PC-3 (cell line): ENCODE results near the gene SH3RF1. TPM values are rescaled to one million over a fixed set of nuclear protein-coding genes. Genes with fewer than 3 reads are reported as not detected.

Experiments used
- ATAC-seq: fragments of 200-7000 bp; cut with Tn5 transposase; 2 replicates; pipeline ENCODE4 v1.9.1; 2020; ENCODE audit warnings: mild to moderate bottlenecking, moderate library complexity
- BruUV-seq: library from RNA; stranded (reverse); fragments of 400-500 nt; replicated peaks from 2 replicates; lab custom pipeline; 2021; lab: Mats Ljungman, UMichigan
- CTCF ChIA-PET: fragments of 300-600 bp; sonication (Branson Sonifier 250); formaldehyde crosslinking; loops from one replicate; lab custom pipeline; 2022; ENCODE audit warnings: antibody characterized with exemption; lab: Charles Lee
- POLR2A ChIA-PET: fragments of 300-600 bp; sonication (Branson Sonifier 250); formaldehyde crosslinking; loops from one replicate; lab custom pipeline; 2022; ENCODE audit warnings: antibody characterized with exemption; ENCODE audit not compliant: unreplicated experiment; lab: Charles Lee
- DNase-seq: peaks from one replicate; pipeline ENCODE4 v3.0.0-alpha.2; 2015
- H2AFZ ChIP-seq: fragments of 300-600 bp; sonication (generic); 2 replicates; pipeline ENCODE4 v1.6.0; 2016; ENCODE audit warnings: antibody characterized with exemption, low read length
- H3F3A ChIP-seq: fragments of 300-600 bp; sonication (generic); one replicate; pipeline ENCODE4 v1.6.0; 2017; ENCODE audit warnings: antibody characterized with exemption, low read length, control low read depth, mild to moderate bottlenecking; ENCODE audit not compliant: unreplicated experiment
- H3K27ac ChIP-seq: fragments of 300-600 bp; sonication (generic); 2 replicates; pipeline ENCODE4 v1.5.1; 2016; ENCODE audit warnings: mild to moderate bottlenecking, low read length
- H3K27me3 ChIP-seq: fragments of 300-600 bp; sonication (generic); 2 replicates; pipeline ENCODE4 v1.6.1; 2016; ENCODE audit warnings: low read length, mixed read lengths
- H3K36me3 ChIP-seq: fragments of 300-600 bp; sonication (generic); 2 replicates; pipeline ENCODE4 v1.6.1; 2016; ENCODE audit warnings: low read depth, mixed run types, low read length, mixed read lengths
- H3K4me1 ChIP-seq: fragments of 300-600 bp; sonication (generic); 2 replicates; pipeline ENCODE4 v1.5.1; 2016; ENCODE audit warnings: low read length; ENCODE audit not compliant: insufficient read depth
- H3K4me2 ChIP-seq: fragments of 300-600 bp; sonication (generic); 2 replicates; pipeline ENCODE4 v1.6.0; 2016; ENCODE audit warnings: low read length
- H3K4me3 ChIP-seq: fragments of 300-600 bp; sonication (generic); 2 replicates; pipeline ENCODE4 v1.5.1; 2016; ENCODE audit warnings: mild to moderate bottlenecking, low read length, mixed read lengths
- H3K79me2 ChIP-seq: fragments of 300-600 bp; sonication (generic); 2 replicates; pipeline ENCODE4 v1.6.1; 2017; ENCODE audit warnings: low read length, mixed read lengths
- H3K9ac ChIP-seq: fragments of 300-600 bp; sonication (generic); 2 replicates; pipeline ENCODE4 v1.6.0; 2016; ENCODE audit warnings: mild to moderate bottlenecking, low read length
- H3K9me2 ChIP-seq: fragments of 300-600 bp; sonication (generic); replicated peaks from 2 replicates; pipeline ENCODE4 v1.6.1; 2016; ENCODE audit warnings: mixed run types, low read length, mixed read lengths
- H3K9me3 ChIP-seq: fragments of 300-600 bp; sonication (generic); 2 replicates; pipeline ENCODE4 v1.6.1; 2016; ENCODE audit warnings: low read length, mixed read lengths
- H4K20me1 ChIP-seq: fragments of 300-600 bp; sonication (generic); 2 replicates; pipeline ENCODE4 v1.6.1; 2016; ENCODE audit warnings: low read length, mixed read lengths
- EZH2 ChIP-seq: fragments of 300-600 bp; sonication (generic); IDR thresholded peaks from one replicate; pipeline ENCODE4 v1.6.1; 2017; ENCODE audit warnings: antibody characterized with exemption, mild to moderate bottlenecking, low read length; ENCODE audit not compliant: unreplicated experiment
- EZH2phosphoT487 ChIP-seq: fragments of 300-600 bp; sonication (generic); IDR thresholded peaks from 2 replicates; pipeline ENCODE4 v1.6.1; 2018; ENCODE audit warnings: mild to moderate bottlenecking, antibody characterized with exemption, low read length, borderline replicate concordance
- intact Hi-C: fragments of 100-400 bp; cut with micrococcal nuclease; formaldehyde crosslinking; loops from 2 replicates; pipeline ENCODE4 v1.9.0; 2023
- total RNA-seq: library from RNA; depleted of rRNA; stranded (reverse); fragments of >200 nt; gene quantifications from 2 replicates; pipeline ENCODE4 v1.2.3, GENCODE V29; 2014
- TF ChIP-seq, protein P1 (sequence below): fragments of 300-600 bp; sonication (generic); conservative IDR thresholded peaks from 2 replicates; pipeline ENCODE4 v1.5.1; 2017; ENCODE audit warnings: antibody characterized with exemption, low read depth, mild to moderate bottlenecking, low read length

The SH3RF1 gene
- total RNA-seq, 1 experiment from 2014 or later: 21.0 TPM

DNA sequence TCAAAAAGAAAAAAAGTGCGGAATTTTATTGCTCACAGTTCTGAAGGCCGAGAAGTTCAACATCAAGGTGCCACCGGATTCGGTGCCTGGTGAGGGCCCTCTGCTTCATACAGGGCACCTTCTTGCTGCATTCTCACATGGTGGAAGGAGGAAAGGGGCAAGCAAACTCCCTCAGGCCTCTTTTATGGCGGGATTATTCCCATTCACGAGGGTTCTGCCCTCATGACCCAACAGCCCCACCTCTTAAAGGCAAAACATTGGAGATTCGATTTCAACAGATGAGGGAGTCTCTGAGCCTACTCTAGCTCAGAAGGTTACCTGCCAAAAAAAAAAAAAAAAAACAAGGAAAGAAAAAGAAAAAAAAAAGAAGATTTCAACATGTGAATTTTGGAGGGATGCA, 196.6 kb downstream of the SH3RF1 start:
- peaks cover 24% of the 10 kb centered on the region for H3K4me1 ChIP-seq
- H3K9ac ChIP-seq: no peak overlapping the region
- H4K20me1 ChIP-seq: no peaks in the 10 kb centered on the region
- H3K9me2 ChIP-seq: no peaks in the 10 kb centered on the region
- TF ChIP-seq EZH2phosphoT487 (no peak), EZH2 (no peak)
- TF ChIP-seq, protein P1, sequence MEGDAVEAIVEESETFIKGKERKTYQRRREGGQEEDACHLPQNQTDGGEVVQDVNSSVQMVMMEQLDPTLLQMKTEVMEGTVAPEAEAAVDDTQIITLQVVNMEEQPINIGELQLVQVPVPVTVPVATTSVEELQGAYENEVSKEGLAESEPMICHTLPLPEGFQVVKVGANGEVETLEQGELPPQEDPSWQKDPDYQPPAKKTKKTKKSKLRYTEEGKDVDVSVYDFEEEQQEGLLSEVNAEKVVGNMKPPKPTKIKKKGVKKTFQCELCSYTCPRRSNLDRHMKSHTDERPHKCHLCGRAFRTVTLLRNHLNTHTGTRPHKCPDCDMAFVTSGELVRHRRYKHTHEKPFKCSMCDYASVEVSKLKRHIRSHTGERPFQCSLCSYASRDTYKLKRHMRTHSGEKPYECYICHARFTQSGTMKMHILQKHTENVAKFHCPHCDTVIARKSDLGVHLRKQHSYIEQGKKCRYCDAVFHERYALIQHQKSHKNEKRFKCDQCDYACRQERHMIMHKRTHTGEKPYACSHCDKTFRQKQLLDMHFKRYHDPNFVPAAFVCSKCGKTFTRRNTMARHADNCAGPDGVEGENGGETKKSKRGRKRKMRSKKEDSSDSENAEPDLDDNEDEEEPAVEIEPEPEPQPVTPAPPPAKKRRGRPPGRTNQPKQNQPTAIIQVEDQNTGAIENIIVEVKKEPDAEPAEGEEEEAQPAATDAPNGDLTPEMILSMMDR: no peak
- DNase-seq: no peak
- no peaks in the 10 kb centered on the region for H3K9me3 ChIP-seq
- H3K79me2 ChIP-seq: no peaks in the 10 kb centered on the region
- no peak overlapping the region for H3K4me2 ChIP-seq
- peaks cover 11% of the 10 kb centered on the region for H3F3A ChIP-seq
- no peaks in the 10 kb centered on the region for H3K27me3 ChIP-seq
- no peak overlapping the region for H3K27ac ChIP-seq
- intact Hi-C loops: loop anchor here (5.0 kb wide), 1 partner anchor 47 kb away; no protein-coding TSS in a partner anchor
- H2AFZ ChIP-seq: no peak overlapping the region
- H3K4me3 ChIP-seq: no peak overlapping the region
- ChIA-PET CTCF (interaction anchor here (0.6 kb wide), 1 partner anchor 129 kb away, joined by 9 read pairs; no protein-coding TSS in a partner anchor), POLR2A (no interaction called here)
- BruUV-seq: no TSS peak
- ATAC-seq: no peak
- no peaks in the 10 kb centered on the region for H3K36me3 ChIP-seq

DNA sequence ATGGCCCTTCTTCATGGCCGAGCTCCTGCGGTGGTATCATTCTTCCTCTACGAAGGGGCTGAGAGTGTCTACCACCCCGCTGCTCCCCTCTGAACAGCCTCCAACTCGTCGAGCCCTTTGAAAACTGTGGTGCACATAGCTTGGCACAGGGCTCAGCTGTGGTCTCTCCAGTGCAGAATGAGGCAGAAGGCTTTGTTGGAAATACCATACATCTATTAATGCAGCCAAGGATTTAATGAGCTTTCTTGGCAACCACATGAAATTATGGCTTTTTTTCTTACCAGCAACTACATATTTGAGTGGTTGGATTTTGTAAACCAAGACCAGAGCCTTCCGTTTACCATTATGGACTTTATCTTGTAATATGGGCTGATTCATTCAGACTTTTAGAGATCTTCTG, 199.0 kb downstream of the SH3RF1 start:
- H3K9ac ChIP-seq: no peak overlapping the region
- DNase-seq (no peak), ATAC-seq (no peak)
- H4K20me1 ChIP-seq: no peaks in the 10 kb centered on the region
- intact Hi-C loops: loop anchor here (5.0 kb wide), 1 partner anchor 44 kb away; no protein-coding TSS in a partner anchor
- no TSS peak for BruUV-seq
- H3K36me3 ChIP-seq: no peaks in the 10 kb centered on the region
- H3K9me3 ChIP-seq: no peaks in the 10 kb centered on the region
- CTCF ChIA-PET: no interaction called here
- H3K27ac ChIP-seq: peak overlapping the region; percentile 99
- H3F3A ChIP-seq: peaks cover 11% of the 10 kb centered on the region
- POLR2A ChIA-PET: no interaction called here
- peaks cover 32% of the 10 kb centered on the region for H3K4me1 ChIP-seq
- H2AFZ ChIP-seq: no peak overlapping the region
- H3K27me3 ChIP-seq: no peaks in the 10 kb centered on the region
- H3K4me3 ChIP-seq: no peak overlapping the region
- no peak for TF ChIP-seq EZH2phosphoT487
- TF ChIP-seq, protein P1: no peak
- TF ChIP-seq EZH2: no peak
- no peaks in the 10 kb centered on the region for H3K9me2 ChIP-seq
- H3K79me2 ChIP-seq: no peaks in the 10 kb centered on the region
- H3K4me2 ChIP-seq: 0 out of 2 replicates have a peak overlapping the region, but pooled peaks have one; percentile 80

DNA sequence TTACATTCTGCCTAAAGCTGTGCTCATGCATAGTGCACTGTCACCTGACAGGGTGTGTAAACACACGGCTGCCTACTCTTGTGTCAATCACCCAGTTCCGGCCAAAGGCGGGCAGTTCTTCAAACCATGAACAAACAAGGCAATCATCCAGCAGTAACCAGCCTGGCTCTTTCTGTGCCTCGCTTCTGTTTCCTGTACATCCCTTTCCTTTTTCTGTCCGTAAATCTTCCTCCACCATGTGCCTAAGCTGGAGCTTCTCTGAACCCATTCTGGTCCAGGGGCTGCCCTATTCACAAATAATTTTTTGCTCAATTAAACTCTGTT, 199.9 kb downstream of the SH3RF1 start:
- Histone ChIP-seq H3K27ac (peak overlapping the region; percentile 99), H3K4me1 (peaks cover 32% of the 10 kb centered on the region), H2AFZ (peak overlapping the region; percentile 8; the same call in 1 of the 2 replicates), H3K9me3 (no peaks in the 10 kb centered on the region), H3K27me3 (no peaks in the 10 kb centered on the region), H4K20me1 (no peaks in the 10 kb centered on the region), H3K9me2 (no peaks in the 10 kb centered on the region), H3K36me3 (no peaks in the 10 kb centered on the region), H3F3A (peaks cover 11% of the 10 kb centered on the region), H3K4me3 (peak overlapping the region; percentile 47; the same call in 1 of the 2 replicates), H3K4me2 (peak overlapping the region; percentile 80), H3K9ac (peak overlapping the region; percentile 84), H3K79me2 (no peaks in the 10 kb centered on the region)
- intact Hi-C loops: loop anchor here (1.0 to 5.0 kb wide), 3 partner anchors 44 to 155 kb away; partner anchors contain the start of gene CBR4
- ATAC-seq (peak; percentile 83), DNase-seq (peak; percentile 84)
- ChIA-PET CTCF (interaction anchor here (1.4 kb wide), 1 partner anchor 63 kb away, joined by 4 read pairs; no protein-coding TSS in a partner anchor), POLR2A (interaction anchor here (1.4 kb wide), 1 partner anchor 61 kb away, joined by 8 read pairs; the partner anchor contains the start of gene CBR4)
- BruUV-seq: no TSS peak
- TF ChIP-seq, protein P1: no peak
- TF ChIP-seq EZH2 (no peak), EZH2phosphoT487 (no peak)
